HL-60 (cell line): ENCODE results near the gene CGB7. TPM values are rescaled to one million over a fixed set of nuclear protein-coding genes. Genes with fewer than 3 reads are reported as not detected.

ENCODE experiments used
- DNase-seq, 2 experiments: peaks; one replicate each; pipeline ENCODE4 v3.0.0-alpha.2; 2010 to 2020; ENCODE audit warnings: low read depth in 1 of 2, low spot score in 1 of 2
- H3K27ac ChIP-seq: fragments of 250-450 bp; sonication (Bioruptor Pico); replicated peaks from 2 replicates; pipeline ENCODE4 v1.5.1; 2020; ENCODE audit warnings: mild to moderate bottlenecking, moderate library complexity
- H3K27me3 ChIP-seq: fragments of 250-450 bp; sonication (Bioruptor Pico); 2 replicates; pipeline ENCODE4 v1.5.1; 2021; ENCODE audit warnings: mild to moderate bottlenecking, moderate library complexity; ENCODE audit not compliant: insufficient read depth, poor library complexity, severe bottlenecking
- H3K4me3 ChIP-seq: replicated peaks from 2 replicates; pipeline ENCODE4 v1.5.1; 2011; ENCODE audit warnings: mild to moderate bottlenecking, control low read depth, low read length; ENCODE audit not compliant: insufficient read depth
- CTCF ChIP-seq: IDR thresholded peaks from one replicate; pipeline ENCODE4 v1.5.1; 2011; ENCODE audit warnings: low read length, control low read depth, inconsistent platforms; ENCODE audit not compliant: insufficient read depth
- GABPA ChIP-seq: IDR thresholded peaks from 2 replicates; pipeline ENCODE4 v1.6.1; 2012; ENCODE audit warnings: low read depth
- POLR2AphosphoS5 ChIP-seq: IDR thresholded peaks from 2 replicates; pipeline ENCODE4 v1.6.1; 2012; ENCODE audit warnings: low read depth
- REST ChIP-seq: IDR thresholded peaks from 2 replicates; pipeline ENCODE4 v1.6.1; 2012; ENCODE audit warnings: low read depth; ENCODE audit not compliant: insufficient replicate concordance
- SPI1 ChIP-seq: IDR thresholded peaks from 2 replicates; pipeline ENCODE4 v1.6.1; 2012; ENCODE audit warnings: low read depth, mild to moderate bottlenecking, borderline replicate concordance
- microRNA-seq: library from miRNA; unstranded; fragments of <30 nt; microRNA quantifications from one replicate; pipeline ENCODE4, GENCODE V29; 2018

The CGB7 gene

GRCh38 chr19:49004964-49005614, 52.5 kb downstream of the CGB7 start:
- Histone ChIP-seq H3K4me3 (no peak overlapping the region), H3K27me3 (no peaks in the 10 kb centered on the region), H3K27ac (no peak overlapping the region)
- DNase-seq, result no peak
- TF ChIP-seq SPI1, result no peak
- no peak for TF ChIP-seq CTCF
- no peak for TF ChIP-seq REST
- no peak for TF ChIP-seq GABPA
- TF ChIP-seq POLR2AphosphoS5, result no peak

Small RNAs within 50 kb of the gene (microRNA-seq; reads per million reads assigned to microRNA genes)
- gene MIR6798, result not detected
